Thymus (tissue), 11 donors: ENCODE results near the gene RAET1E. TPM values are rescaled to one million over a fixed set of nuclear protein-coding genes. Genes with fewer than 3 reads are reported as not detected.
"Not testable (repeated sequence)": the region's sequence is repeated elsewhere in the genome, so short reads cannot be mapped to it uniquely, and the experiment has no call there.

Experiments
- DNase-seq, 9 donors: peaks; one replicate each; pipeline ENCODE4 v3.0.0-alpha.2; 2013; ENCODE audit warnings: low spot score in 9 of 9, low read depth in 6 of 9, missing footprints in 1 of 9
- H3K27ac ChIP-seq, 2 donors: one replicate each; pipeline ENCODE4 v1.5.1; 2013; ENCODE audit warnings: control low read depth in 1 of 2, low read depth in 1 of 2, low read length in 1 of 2, mild to moderate bottlenecking in 1 of 2, moderate library complexity in 1 of 2
- H3K27me3 ChIP-seq, 2 donors: one replicate each; pipeline ENCODE4 v1.5.1; 2013; ENCODE audit warnings: low read length in 1 of 2; ENCODE audit not compliant: control insufficient read depth in 2 of 2, insufficient read depth in 1 of 2
- H3K36me3 ChIP-seq, 2 donors: one replicate each; pipeline ENCODE4 v1.5.1; 2013; ENCODE audit warnings: low read length in 1 of 2, mild to moderate bottlenecking in 1 of 2, moderate library complexity in 1 of 2; ENCODE audit not compliant: control insufficient read depth in 2 of 2, insufficient read depth in 2 of 2
- H3K4me1 ChIP-seq, 2 donors: one replicate each; pipeline ENCODE4 v1.5.1; 2013; ENCODE audit warnings: low read length in 2 of 2; ENCODE audit not compliant: control insufficient read depth in 2 of 2, insufficient read depth in 2 of 2
- H3K4me3 ChIP-seq, 2 donors: one replicate each; pipeline ENCODE4 v1.5.1; 2013; ENCODE audit warnings: low read length in 2 of 2, control low read depth in 1 of 2, mild to moderate bottlenecking in 1 of 2
- H3K9me3 ChIP-seq, 2 donors: one replicate each; pipeline ENCODE4 v1.5.1; 2013; ENCODE audit warnings: low read length in 1 of 2, mild to moderate bottlenecking in 1 of 2; ENCODE audit not compliant: control insufficient read depth in 2 of 2, insufficient read depth in 1 of 2
- WGBS: extraction: QIAGEN DNeasy Blood & Tissue Kit; methylation state at CpG from one replicate; pipeline ENCODE4 v1.1.7; 2013; 5-methylcytosine and 5-hydroxymethylcytosine counted together
- polyA plus RNA-seq: library from polyadenylated mRNA; stranded (reverse); fragments of 200-250 nt; gene quantifications from one replicate; pipeline ENCODE4 v1.2.3, GENCODE V29; 2013
- total RNA-seq: library from RNA; stranded (reverse); fragments of 120-200 nt; gene quantifications from one replicate; pipeline ENCODE4 v1.2.4, GENCODE V29; 2013
- donor health status: healthy.

RAET1E gene
- total and polyA plus RNA-seq, 2 donors = 0.05 to 0.59 TPM

DNA sequence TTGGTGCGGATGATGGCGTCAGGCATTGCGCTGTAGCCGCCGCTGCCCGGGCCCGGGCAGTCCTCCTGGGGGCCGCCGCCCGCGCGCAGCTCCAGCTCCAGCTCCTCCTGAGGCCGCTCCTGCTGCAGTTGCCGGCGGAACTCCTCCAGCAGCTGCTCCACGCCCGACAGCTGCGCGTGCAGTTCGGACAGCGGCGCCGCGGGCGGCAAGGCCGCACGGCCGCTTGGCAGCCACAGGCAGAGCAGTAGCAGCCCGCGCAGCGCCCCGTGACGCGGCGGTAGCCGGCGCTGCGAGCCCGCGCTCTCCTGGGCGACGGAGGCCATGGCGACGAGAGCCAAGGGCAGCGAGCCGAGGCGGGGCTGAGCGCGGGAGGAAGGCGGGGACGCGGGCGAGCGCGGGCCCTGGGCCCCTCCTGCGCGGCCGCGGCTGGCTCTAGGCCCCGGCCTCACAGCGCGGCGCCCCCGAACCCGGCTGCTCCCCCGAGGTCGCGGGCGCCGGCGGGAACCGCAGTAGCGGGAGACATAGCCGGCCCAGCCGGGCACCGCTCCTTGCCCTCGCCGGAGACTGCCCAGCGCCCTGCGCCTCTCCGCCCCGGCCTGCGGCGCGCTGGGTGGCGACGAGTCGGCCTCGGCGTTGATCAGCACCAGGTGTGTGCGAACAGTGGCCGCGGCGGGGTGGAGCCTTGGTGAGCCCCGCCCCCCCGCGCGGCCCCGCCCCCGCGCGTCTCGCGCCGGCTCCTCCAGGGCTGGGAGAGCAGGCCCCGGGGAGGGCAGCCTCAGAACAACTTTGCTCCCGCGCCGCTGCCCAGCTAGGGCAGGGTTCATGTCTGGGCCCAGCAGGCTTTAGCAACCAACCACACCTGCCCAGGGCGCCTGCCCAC, 34.0 kb downstream of the RAET1E start, which contains the start of gene LRP11:
Gene LRP11 (minus strand): TSS at position 662 of the 880 bp plus-strand sequence. CDS start 339 bp downstream, at position 323.
- Histone ChIP-seq H3K9me3 (no peaks in the 10 kb centered on the region), H3K27me3 (peaks cover 8 to 61% of the 10 kb centered on the region in 2 donors), H3K4me3 (peak within 1 kb of the TSS; percentile 13 to 70), H3K36me3 (no peaks in the 10 kb centered on the region), H3K27ac (peak within 1 kb of the TSS in 1 of 2 donors; percentile 78), H3K4me1 (peaks cover 3 to 10% of the 10 kb centered on the region in 2 donors)
- DNase-seq = peak in 8 of 9 donors; percentile 19 to 81 (median 53)
- WGBS = under 1% methylated on average over 110 of the region's 110 CpGs

DNA sequence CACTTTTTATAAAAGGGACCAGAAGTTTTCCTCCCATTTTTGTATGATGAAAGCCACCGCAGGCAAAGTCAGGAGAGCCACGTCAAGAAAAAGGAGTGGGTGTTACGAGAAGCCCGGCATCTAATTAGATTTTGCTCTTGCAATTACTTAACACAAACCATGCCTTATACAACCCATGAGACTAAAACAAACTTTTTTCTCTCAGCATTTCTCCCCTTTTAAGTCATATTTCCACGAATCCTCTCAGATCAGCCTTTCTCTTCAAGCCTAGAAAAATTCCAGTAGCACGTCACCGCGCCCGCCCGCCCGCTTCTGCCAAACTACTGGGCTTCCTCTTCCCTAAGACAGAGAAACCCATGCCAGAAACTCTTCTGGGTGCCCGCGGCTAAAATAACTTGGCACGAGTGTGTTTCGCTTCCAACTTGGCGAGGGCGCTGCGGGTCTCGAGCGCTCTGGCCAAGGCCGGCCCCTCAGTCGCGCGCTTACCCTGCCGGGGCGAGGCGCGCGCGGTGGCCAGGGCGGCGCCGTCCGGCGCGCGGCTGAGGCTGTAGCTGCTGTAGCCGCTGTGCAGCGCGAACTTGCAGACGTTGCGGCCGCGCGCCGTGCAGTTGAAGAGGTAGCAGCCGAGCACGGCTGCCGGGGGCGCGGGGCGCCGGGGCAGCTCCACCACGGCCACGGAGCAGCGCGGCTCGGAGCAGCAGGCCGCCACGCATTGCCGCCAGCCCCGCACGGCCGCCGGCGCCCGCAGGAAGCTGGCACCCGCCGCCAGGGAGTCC, 34.8 kb downstream of the RAET1E start:
- WGBS = 3% methylated on average over 69 of the region's 69 CpGs
- Histone ChIP-seq H3K4me1 (peaks cover 3 to 10% of the 10 kb centered on the region in 2 donors), H3K9me3 (no peaks in the 10 kb centered on the region), H3K27ac (peak overlapping the region in 1 of 2 donors; percentile 78), H3K27me3 (peaks cover 8 to 57% of the 10 kb centered on the region in 2 donors), H3K36me3 (no peaks in the 10 kb centered on the region), H3K4me3 (peak overlapping the region; percentile 13 to 70)
- peak in 3 of 9 donors; percentile 11 to 33 (median 21) for DNase-seq

DNA sequence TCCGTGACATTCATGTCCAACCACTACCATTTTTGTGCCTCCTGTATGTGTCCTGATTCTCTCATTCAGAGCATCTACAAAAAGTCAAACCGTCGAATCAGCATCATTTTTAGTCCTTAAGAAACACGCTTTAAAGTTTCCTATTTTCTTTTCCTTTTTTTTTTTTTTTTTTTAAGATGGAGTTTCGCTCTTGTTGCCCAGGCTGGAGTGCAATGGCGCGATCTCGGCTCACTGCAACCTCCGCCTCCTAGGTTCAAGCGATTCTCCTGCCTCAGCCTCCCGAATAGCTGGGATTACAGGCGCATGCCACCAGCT, 35.5 kb downstream of the RAET1E start:
- Histone ChIP-seq H3K27me3 (peaks cover 8 to 57% of the 10 kb centered on the region in 2 donors), H3K4me1 (peaks cover 3 to 10% of the 10 kb centered on the region in 2 donors)
- not testable (repeated sequence) for DNase-seq, H3K4me3 ChIP-seq, H3K36me3 ChIP-seq, H3K9me3 ChIP-seq, H3K27ac ChIP-seq
- WGBS = 97% methylated on average over 9 of the region's 12 CpGs

DNA sequence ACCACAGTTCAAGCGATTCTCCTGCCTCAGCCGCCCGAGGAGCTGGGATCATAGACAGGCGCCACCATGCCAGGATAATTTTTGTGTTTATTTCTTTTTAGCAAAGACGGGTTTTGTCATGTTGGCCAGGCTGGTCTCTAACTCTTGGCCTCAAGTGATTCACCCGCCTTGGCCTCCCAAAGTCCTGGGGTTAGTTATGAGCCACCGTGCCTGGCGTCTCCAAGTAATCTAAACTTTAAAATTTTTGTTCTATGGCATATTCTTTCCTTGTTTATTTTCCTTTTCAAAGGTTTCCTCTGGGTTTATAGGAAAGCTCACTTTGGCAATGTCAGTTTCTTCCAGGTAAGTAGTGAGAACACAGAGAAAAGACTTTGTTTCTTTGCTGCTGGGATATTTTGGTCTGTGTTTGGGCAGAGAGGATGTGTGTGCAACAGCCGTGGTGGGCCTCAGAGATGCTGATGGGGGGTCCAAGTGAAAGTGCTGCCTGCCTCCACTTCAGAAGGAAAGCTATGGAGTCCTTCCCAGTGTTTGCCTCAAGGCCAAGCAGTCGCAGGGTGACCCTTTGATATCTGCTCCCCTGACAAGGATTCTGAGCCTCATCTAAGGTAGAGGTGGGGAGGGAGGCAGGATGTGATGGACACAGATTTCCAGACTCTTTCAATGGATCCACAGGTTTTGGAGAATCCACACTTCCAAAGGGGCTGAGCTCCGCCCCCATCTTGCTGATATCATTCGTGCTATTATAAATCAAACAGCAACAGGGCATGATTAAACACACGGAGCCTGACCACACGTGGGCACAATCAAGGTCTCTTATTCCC, 36.1 kb downstream of the RAET1E start:
- Histone ChIP-seq H3K9me3 (no peaks in the 10 kb centered on the region), H3K27ac (no peak overlapping the region), H3K27me3 (peaks cover 8 to 62% of the 10 kb centered on the region in 2 donors), H3K36me3 (no peaks in the 10 kb centered on the region), H3K4me3 (no peak overlapping the region), H3K4me1 (peaks cover 3 to 10% of the 10 kb centered on the region in 2 donors)
- 91% methylated on average over 14 of the region's 14 CpGs for WGBS
- no peak for DNase-seq

DNA sequence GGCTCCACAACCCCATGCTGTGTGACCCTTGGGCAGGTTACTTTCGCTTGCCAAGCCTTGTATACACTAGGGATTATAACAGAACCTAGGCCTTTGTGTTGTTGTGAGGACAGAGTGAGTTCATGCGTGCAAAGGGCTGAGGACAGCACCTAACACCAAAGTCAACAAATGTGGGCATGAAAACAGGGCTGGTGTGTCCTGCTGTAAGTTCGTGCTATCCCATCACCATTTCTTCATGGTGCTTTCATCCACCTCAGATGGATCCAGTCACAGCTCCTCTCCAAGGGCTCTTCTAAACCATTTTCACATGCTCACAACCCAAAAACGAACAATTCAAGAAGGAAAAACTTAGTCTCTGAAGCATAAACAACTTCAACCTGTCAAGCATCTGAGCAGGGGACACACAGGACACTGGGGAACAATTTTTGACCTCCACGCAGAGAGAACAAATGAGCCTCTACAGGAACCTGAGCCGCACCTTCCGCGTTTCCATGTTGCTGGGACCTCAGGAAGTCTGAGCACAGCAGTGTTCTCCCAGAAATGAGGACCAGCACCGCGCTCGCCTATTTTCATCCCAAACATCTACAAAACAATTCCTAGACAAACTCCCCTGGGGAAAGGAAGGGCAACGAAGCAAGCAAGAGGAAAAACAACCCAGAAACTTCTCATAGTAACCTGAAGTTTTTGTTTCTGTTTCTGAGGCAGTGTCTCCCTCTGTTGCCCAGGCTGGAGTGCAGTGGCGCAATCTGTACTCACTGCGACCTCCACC, 36.9 kb downstream of the RAET1E start:
- Histone ChIP-seq H3K36me3 (no peaks in the 10 kb centered on the region), H3K4me1 (peaks cover 3 to 10% of the 10 kb centered on the region in 2 donors), H3K9me3 (no peaks in the 10 kb centered on the region), H3K27ac (no peak overlapping the region), H3K27me3 (peaks cover 8 to 57% of the 10 kb centered on the region in 2 donors), H3K4me3 (no peak overlapping the region)
- no peak for DNase-seq
- 96% methylated on average over 14 of the region's 14 CpGs for WGBS

DNA sequence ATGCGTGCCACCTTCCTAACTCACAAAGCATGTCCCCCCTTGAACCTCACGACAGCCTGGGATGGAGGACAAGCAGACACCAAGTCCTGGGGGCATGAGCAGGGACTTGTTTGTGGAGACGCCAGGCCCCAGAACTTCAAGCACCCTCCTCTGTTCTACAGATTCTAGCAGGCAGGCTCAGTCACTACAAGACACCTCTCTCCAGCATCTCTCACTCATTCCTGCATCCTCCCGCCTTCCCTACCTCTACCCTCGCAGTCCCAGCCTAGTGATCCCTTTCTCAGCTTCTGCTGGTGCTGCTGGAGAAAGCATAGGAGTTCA, 37.4 kb downstream of the RAET1E start:
- Histone ChIP-seq H3K4me1 (peaks cover 3 to 10% of the 10 kb centered on the region in 2 donors), H3K27ac (no peak overlapping the region), H3K36me3 (no peaks in the 10 kb centered on the region), H3K4me3 (no peak overlapping the region), H3K27me3 (peaks cover 8 to 57% of the 10 kb centered on the region in 2 donors), H3K9me3 (no peaks in the 10 kb centered on the region)
- WGBS = 96% methylated on average over 5 of the region's 5 CpGs
- no peak for DNase-seq

DNA sequence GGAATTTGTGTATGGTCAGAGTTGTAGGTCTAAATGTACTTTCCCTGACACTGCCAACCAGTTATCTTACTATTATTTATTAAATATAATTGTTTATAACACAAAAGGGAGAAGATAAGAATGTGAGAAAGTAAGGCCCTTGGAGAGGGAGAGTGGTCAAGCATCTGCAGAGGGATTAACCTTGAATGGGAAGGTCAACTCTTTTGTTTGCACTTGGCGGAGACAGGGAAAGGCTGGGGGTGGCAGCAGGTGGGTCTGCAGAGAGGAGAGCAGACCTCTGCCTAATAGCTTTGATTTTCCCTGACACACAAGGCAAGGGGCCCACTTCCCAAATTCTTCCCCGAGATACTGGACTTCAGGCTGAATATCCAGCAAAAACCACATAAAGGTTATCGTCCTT, 38.0 kb downstream of the RAET1E start:
- DNase-seq = no peak
- H3K4me3 ChIP-seq = no peak overlapping the region
- H3K27ac ChIP-seq = no peak overlapping the region
- H3K36me3 ChIP-seq = no peaks in the 10 kb centered on the region
- peaks cover 3 to 10% of the 10 kb centered on the region in 2 donors for H3K4me1 ChIP-seq
- H3K27me3 ChIP-seq = peaks cover 8 to 58% of the 10 kb centered on the region in 2 donors
- H3K9me3 ChIP-seq = no peaks in the 10 kb centered on the region
- 97% methylated on average over 3 of the region's 3 CpGs for WGBS

DNA sequence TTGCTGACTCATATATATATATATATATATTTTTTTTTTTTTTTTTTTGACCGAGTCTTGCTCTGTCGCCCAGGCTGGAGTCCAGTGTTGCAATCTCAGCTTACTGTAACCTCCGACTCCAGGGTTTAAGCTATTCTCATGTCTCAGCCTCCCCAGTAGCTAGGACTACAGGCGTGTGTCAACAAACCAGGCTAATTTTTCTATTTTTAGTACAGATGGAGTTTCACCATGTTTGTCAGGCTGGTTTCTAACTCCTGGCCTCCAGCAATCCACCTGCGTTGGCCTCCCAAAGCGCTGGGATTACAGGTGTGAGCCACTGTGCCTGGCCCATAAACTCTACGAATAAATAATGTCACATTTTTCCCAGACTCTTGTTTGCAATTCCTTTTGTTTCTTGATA, 38.5 kb downstream of the RAET1E start:
- H3K27me3 ChIP-seq = peaks cover 8 to 58% of the 10 kb centered on the region in 2 donors
- H3K9me3 ChIP-seq = no peaks in the 10 kb centered on the region
- H3K4me3 ChIP-seq = no peak overlapping the region
- H3K27ac ChIP-seq = no peak overlapping the region
- 95% methylated on average over 7 of the region's 7 CpGs for WGBS
- H3K36me3 ChIP-seq = no peaks in the 10 kb centered on the region
- no peak for DNase-seq
- H3K4me1 ChIP-seq = peaks cover 3 to 5% of the 10 kb centered on the region in 2 donors
